C4-2B (cell line): ENCODE data around the gene ZDHHC22.

Experiments
- H3K27ac ChIP-seq: fragments of 450-650 bp; 2 replicates; pipeline ENCODE4 v1.5.1; 2017
- ZFX ChIP-seq: fragments of 450-650 bp; IDR thresholded peaks from 2 replicates; pipeline ENCODE4 v1.6.1; 2017
- TF ChIP-seq, protein P1 (sequence below): fragments of 450-650 bp; conservative IDR thresholded peaks from 2 replicates; pipeline ENCODE4 v1.5.1; 2017; ENCODE audit warnings: mild to moderate bottlenecking

ZDHHC22 gene

DNA sequence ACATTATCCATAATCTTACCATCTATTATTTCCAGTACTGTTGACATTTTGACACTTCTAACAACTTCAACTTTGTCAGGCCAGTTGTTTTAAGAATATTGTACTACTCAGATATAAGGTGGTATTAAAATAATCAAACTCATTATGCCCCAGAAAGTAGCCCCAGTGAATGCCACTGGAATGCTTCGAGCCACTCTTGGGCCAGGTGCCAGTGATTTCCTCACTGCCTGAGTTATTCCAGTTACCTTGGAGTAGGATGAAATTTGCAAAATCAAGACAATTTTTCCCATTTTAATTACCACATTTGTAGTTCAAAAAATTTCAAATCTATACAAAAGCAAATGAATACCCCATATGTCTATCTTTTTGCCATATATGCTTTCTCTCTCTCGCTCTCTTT is 34.4 kb downstream of the ZDHHC22 start:
- H3K27ac ChIP-seq: no peak overlapping the region
- TF ChIP-seq, protein P1, sequence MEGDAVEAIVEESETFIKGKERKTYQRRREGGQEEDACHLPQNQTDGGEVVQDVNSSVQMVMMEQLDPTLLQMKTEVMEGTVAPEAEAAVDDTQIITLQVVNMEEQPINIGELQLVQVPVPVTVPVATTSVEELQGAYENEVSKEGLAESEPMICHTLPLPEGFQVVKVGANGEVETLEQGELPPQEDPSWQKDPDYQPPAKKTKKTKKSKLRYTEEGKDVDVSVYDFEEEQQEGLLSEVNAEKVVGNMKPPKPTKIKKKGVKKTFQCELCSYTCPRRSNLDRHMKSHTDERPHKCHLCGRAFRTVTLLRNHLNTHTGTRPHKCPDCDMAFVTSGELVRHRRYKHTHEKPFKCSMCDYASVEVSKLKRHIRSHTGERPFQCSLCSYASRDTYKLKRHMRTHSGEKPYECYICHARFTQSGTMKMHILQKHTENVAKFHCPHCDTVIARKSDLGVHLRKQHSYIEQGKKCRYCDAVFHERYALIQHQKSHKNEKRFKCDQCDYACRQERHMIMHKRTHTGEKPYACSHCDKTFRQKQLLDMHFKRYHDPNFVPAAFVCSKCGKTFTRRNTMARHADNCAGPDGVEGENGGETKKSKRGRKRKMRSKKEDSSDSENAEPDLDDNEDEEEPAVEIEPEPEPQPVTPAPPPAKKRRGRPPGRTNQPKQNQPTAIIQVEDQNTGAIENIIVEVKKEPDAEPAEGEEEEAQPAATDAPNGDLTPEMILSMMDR: no peak
- TF ChIP-seq ZFX: no peak

DNA sequence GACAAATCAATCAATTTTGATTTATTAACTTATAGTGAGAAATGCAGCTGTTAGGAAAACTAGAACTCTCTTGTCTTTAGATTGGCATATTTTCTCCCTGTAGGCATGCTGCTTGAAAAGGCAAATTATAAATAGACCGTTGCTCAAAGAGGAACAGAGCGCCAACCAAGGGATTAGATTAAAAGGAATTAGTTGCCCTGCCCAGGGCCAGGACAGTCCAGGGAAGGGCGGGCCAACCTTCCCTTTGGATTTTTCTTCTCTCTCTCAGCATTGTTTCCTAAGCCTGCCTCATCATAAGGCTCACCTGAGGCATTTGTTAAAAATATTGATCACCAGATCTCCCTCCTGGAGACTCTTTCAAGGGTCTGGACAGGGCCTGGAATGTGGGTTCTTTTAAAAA is 34.9 kb downstream of the ZDHHC22 start:
- TF ChIP-seq, protein P1: no peak
- TF ChIP-seq ZFX: no peak
- no peak overlapping the region for H3K27ac ChIP-seq

DNA sequence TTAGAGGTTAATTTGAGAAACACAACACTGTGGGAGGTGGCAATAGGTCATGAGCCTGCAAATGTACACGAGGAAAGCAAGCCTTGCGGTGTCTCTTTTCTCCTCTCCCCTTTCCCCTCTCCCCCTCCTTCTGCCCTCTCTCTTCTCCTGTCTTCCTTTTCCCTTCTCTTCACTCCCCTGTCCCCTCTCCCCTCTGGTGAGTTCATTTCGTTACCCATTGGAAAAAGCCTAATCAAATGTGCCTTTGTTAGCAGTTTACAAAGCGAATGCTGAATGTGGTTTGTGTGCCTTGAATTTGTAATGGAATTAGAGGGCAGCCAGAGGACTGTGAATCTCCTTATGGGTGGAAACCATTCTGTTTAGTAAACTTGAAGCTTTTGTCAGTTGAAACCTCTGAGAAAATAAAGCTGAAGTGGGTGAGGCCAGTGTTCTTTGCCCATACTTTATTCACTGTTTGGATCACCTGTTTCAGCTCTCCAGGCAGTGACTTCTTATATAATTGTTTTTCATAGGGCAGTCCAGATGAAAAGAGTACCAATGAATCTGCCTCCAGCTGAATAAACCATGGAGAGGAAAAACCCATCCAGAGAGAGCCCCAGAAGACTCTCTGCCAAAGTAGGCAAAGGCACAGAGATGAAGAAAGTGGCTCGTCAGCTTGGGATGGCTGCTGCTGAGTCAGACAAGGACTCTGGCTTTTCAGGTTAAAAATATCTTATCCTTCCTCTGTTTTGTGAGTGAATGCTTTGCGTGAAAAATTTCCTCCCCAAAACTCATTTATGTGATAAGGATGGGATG is 36.2 kb downstream of the ZDHHC22 start:
- TF ChIP-seq, protein P1: no peak
- TF ChIP-seq ZFX: no peak
- no peak overlapping the region for H3K27ac ChIP-seq

DNA sequence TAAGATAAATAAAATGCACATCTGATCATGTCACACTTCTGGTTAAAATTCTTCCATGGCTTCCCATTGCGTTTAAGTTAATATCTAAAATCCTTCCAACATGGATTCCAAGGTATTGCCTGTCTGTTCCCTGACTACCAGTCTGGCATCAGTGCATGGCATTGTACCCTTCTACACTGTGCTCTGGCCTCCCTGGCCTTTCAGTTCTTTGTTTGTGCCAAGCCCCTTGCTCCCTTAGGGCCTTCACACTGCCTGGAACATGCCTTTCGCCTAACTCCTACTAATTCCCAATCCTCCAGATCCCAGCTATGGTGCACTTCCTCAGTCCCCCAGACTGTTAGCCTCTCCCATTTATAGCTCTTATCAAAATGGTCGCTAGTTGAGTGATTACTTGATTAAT is 37.2 kb downstream of the ZDHHC22 start:
- H3K27ac ChIP-seq: no peak overlapping the region
- no peak for TF ChIP-seq ZFX
- TF ChIP-seq, protein P1: no peak

DNA sequence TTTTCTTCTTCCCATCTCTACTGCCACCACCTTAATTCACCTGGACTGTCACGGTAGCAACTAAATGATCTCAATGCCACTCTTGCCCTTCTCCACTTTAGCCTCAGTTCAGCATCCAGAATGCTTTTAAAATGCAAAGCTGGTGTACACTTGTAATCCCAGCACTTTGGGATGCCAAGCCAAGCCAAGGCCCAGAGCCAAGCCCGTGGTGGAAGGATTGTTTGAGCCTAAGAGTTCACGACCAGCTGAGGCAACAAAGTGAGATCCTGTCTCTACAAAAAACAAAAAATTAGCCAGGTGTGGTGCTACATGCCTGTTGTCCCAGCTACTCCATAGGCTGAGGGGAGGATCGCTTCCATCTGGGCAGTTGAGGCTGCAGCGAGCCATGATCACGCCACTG is 37.6 kb downstream of the ZDHHC22 start:
- no peak overlapping the region for H3K27ac ChIP-seq
- TF ChIP-seq, protein P1: no peak
- TF ChIP-seq ZFX: no peak

DNA sequence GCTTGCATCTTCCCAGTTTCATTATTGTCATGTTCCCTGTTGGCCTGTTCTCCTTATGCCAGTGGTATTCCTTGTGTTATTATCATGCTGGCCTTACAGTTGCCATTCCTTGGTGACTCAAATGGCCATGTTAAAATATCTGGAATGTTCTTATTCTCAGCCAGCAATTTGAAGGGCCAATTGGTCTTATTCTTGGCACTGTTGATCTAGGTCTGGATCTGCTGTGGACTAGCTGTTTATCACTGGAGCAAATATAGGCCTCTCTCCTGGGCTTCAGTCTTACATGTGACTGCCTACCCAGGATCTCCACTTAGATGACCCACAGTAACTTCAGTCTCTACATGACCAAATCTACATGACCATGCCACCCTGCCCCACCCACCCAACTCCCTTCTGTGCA is 38.1 kb downstream of the ZDHHC22 start:
- no peak overlapping the region for H3K27ac ChIP-seq
- TF ChIP-seq ZFX: no peak
- TF ChIP-seq, protein P1: no peak

DNA sequence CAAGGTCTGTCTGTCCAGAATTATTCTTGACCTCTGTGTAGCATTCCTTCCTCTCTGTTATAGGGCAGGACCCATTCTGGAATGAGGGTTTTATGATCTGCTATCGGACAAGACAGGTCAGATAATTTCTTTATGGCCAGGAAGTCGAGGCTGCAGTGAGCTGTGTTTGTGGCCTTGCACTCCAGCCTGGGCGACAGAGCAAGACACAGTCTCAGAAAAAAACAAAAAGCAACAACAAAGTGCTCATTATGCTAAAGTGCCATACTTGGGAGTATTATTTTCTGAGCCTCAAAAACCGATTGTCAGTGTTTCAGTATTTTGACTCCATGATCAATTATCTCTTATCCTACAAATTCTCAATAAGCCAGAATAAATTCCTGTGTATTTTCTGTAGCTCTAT is 39.4 kb downstream of the ZDHHC22 start:
- no peak overlapping the region for H3K27ac ChIP-seq
- TF ChIP-seq ZFX: no peak
- TF ChIP-seq, protein P1: no peak
